HepG2 (cell line): ENCODE measurements around the gene PITPNM2. TPM values are rescaled to one million over a fixed set of nuclear protein-coding genes. Genes with fewer than 3 reads are reported as not detected.
A peak's percentile ranks its signal among the peaks of the same experiment; 100 is the strongest.

Experiments
- ATAC-seq: fragments of 200-7000 bp; cut with Tn5 transposase; 3 replicates; pipeline ENCODE4 v1.9.1; 2020; ENCODE audit warnings: mild to moderate bottlenecking, moderate library complexity
- BruUV-seq: library from RNA; stranded (reverse); fragments of 400-500 nt; replicated peaks from 2 replicates; lab custom pipeline; 2021; lab: Mats Ljungman, UMichigan
- CTCF ChIA-PET: fragments of 300-600 bp; formaldehyde crosslinking; extraction: SDS; loops from one replicate; lab custom pipeline; 2021; ENCODE audit warnings: low total read pairs, inconsistent platforms, low intra/inter-chr PET ratio; lab: Yijun Ruan, JAX
- POLR2A ChIA-PET: fragments of 350-600 bp; sonication (Branson Sonifier 250); formaldehyde crosslinking; loops from one replicate; lab custom pipeline; 2020; ENCODE audit warnings: antibody characterized with exemption, inconsistent platforms; lab: Yijun Ruan, JAX
- DNase-seq: peaks from one replicate; pipeline ENCODE4 v3.0.0-alpha.2; 2015; ENCODE audit warnings: low spot score
- FAIRE-seq: peaks from 3 replicates; lab custom pipeline; 2011; peaks lifted over from hg19 to GRCh38; lab: Jason Lieb, UNC
- H2AFZ ChIP-seq: one replicate; pipeline ENCODE4 v1.6.1; 2011; ENCODE audit warnings: low read length, inconsistent platforms
- H3K27ac ChIP-seq: fragments of 300-600 bp; 3 replicates; pipeline ENCODE4 v1.8.0; 2011; ENCODE audit warnings: mixed run types, mild to moderate bottlenecking, mixed read lengths, low read length, inconsistent platforms; ENCODE audit not compliant: insufficient read depth; ENCODE audit errors: extremely low read length
- H3K27me3 ChIP-seq, 2 experiments: fragments of 200-600 bp in 1 of 2; 2 replicates in 1 of 2; 3 replicates in 1 of 2; pipeline versions ENCODE4 v1.6.0 to v1.8.0; 2011; ENCODE audit warnings: low read length in 2 of 2, mild to moderate bottlenecking in 2 of 2, moderate library complexity in 2 of 2, inconsistent platforms in 1 of 2; ENCODE audit not compliant: insufficient read depth in 2 of 2, control insufficient read depth in 1 of 2
- H3K36me3 ChIP-seq, 2 experiments: fragments of 200-600 bp in 1 of 2; replicated peaks in 1 of 2; 2 replicates in 1 of 2; 3 replicates in 1 of 2; pipeline versions ENCODE4 v1.5.1 to v1.8.0; 2011; ENCODE audit warnings: low read length in 2 of 2, inconsistent platforms in 1 of 2; ENCODE audit not compliant: insufficient read depth in 2 of 2, control insufficient read depth in 1 of 2
- H3K4me1 ChIP-seq: 2 replicates; pipeline ENCODE4 v1.5.1; 2012; ENCODE audit warnings: low read length, inconsistent platforms; ENCODE audit not compliant: insufficient read depth
- H3K4me2 ChIP-seq: 2 replicates; pipeline ENCODE4 v1.6.0; 2011; ENCODE audit warnings: low read depth, low read length, inconsistent platforms
- H3K4me3 ChIP-seq, 3 experiments: fragments of 200-600 bp in 1 of 3; sonication (generic), shearing (Covaris generic) in 1 of 3; replicated peaks in 1 of 3; 2 replicates each; pipeline ENCODE4 v1.5.1; 2011 to 2016; ENCODE audit warnings: low read length in 3 of 3, inconsistent platforms in 2 of 3, low read depth in 2 of 3, mild to moderate bottlenecking in 2 of 3, control low read depth in 1 of 3, mixed read lengths in 1 of 3; ENCODE audit not compliant: insufficient read depth in 1 of 3
- H3K79me2 ChIP-seq: one replicate; pipeline ENCODE4 v1.6.1; 2011; ENCODE audit warnings: low read length, inconsistent platforms; ENCODE audit not compliant: insufficient read depth
- H3K9ac ChIP-seq: 2 replicates; pipeline ENCODE4 v1.6.0; 2011; ENCODE audit warnings: mild to moderate bottlenecking, low read depth, low read length, inconsistent platforms; ENCODE audit not compliant: insufficient read depth
- H3K9me3 ChIP-seq: 2 replicates; pipeline ENCODE4 v1.5.1; 2012; ENCODE audit warnings: mild to moderate bottlenecking, low read length
- H4K20me1 ChIP-seq: 2 replicates; pipeline ENCODE4 v1.6.0; 2011; ENCODE audit warnings: inconsistent platforms, mild to moderate bottlenecking, low read length, moderate library complexity; ENCODE audit not compliant: insufficient read depth
- FOXP1 ChIP-seq, 2 experiments: fragments of 450-650 bp in 1 of 2; IDR thresholded peaks; 2 replicates each; pipeline ENCODE4 v1.6.1; 2017 to 2018; ENCODE audit warnings: antibody characterized with exemption in 1 of 2
- SKI ChIP-seq: fragments of 450-650 bp; IDR thresholded peaks from one replicate; pipeline ENCODE4 v1.6.1; 2018; ENCODE audit warnings: mild to moderate bottlenecking; ENCODE audit not compliant: partially characterized antibody
- TFAP4 ChIP-seq: sonication (generic); IDR thresholded peaks from 2 replicates; pipeline ENCODE4 v1.6.1; 2016; ENCODE audit warnings: low read depth, borderline replicate concordance
- TFDP2 ChIP-seq: sonication (generic); formaldehyde crosslinking; IDR thresholded peaks from 2 replicates; pipeline ENCODE4 v1.4.0; 2020; ENCODE audit warnings: missing genetic modification reagents
- ZNF468 ChIP-seq: sonication (generic); formaldehyde crosslinking; IDR thresholded peaks from 2 replicates; pipeline ENCODE4 v1.8.0; 2022; ENCODE audit warnings: mild to moderate bottlenecking, moderate library complexity, missing genetic modification reagents
- ZNF589 ChIP-seq: sonication (generic); formaldehyde crosslinking; conservative IDR thresholded peaks from 2 replicates; pipeline ENCODE4 v1.8.0; 2022; ENCODE audit warnings: mild to moderate bottlenecking, moderate library complexity, missing genetic modification reagents
- ZNF646 ChIP-seq: sonication (generic); formaldehyde crosslinking; IDR thresholded peaks from 2 replicates; pipeline ENCODE4 v1.9.0; 2021; ENCODE audit warnings: mild to moderate bottlenecking, missing genetic modification reagents
- ZNF768 ChIP-seq: sonication (generic); formaldehyde crosslinking; IDR thresholded peaks from 2 replicates; pipeline ENCODE4 v1.4.0; 2020; ENCODE audit warnings: missing genetic modification reagents
- ZNF792 ChIP-seq: IDR thresholded peaks from 2 replicates; pipeline ENCODE4 v1.6.1; 2016
- WGBS: methylation state at CpG from one replicate; pipeline ENCODE4 v1.1.6; 2017; ENCODE audit warnings: low lambda C conversion rate; 5-methylcytosine and 5-hydroxymethylcytosine counted together
- in situ Hi-C: cut with HindIII; loops from 2 replicates; pipeline ENCODE4 v1.10.0; 2017; ENCODE audit warnings: low pct_unique_long_range_greater_than_20kb; ENCODE audit not compliant: extremely low pct_ligation_motif_present
- intact Hi-C: fragments of 100-400 bp; cut with micrococcal nuclease; formaldehyde crosslinking; loops from one replicate; pipeline ENCODE4 v1.10.0; 2022; ENCODE audit not compliant: unreplicated experiment
- polyA plus RNA-seq, 8 experiments: library from polyadenylated mRNA; depleted of rRNA in 3 of 8; stranded (reverse) in 7 of 8; unstranded in 1 of 8; fragments of >200 nt; fragmentation: Illumina TruSeq in 4 of 8; extraction: Trizol in 4 of 8; gene quantifications; 2 replicates each; pipeline versions ENCODE4 v1.2.1 to v1.2.3, GENCODE V29; 2011 to 2016; ENCODE audit warnings: low read depth in 4 of 8, missing spikeins in 1 of 8, mixed read lengths in 1 of 8; ENCODE audit not compliant: insufficient read depth in 1 of 8
- total RNA-seq, 5 experiments: library from RNA; depleted of rRNA; stranded (reverse); fragments of >200 nt; fragmentation: Illumina TruSeq; extraction: Trizol; gene quantifications; 2 replicates each; pipeline ENCODE4 v1.2.3, GENCODE V29; 2016; ENCODE audit warnings: low read depth in 1 of 5

Gene PITPNM2
- total and polyA plus RNA-seq, 2 of the 13 experiments (the other 11 are each of a cell fraction or from before 2014, with no cell fraction given) = 4.2 to 5.3 TPM

- Histone ChIP-seq H4K20me1 (no peaks in the 10 kb centered on the region), H3K4me1 (peaks cover 12% of the 10 kb centered on the region; the same call in 1 of the 2 replicates), H3K9me3 (no peaks in the 10 kb centered on the region), H2AFZ (no peak overlapping the region), H3K4me2 (no peak overlapping the region), H3K27me3 (no peaks in the 10 kb centered on the region), H3K36me3 (no peaks in the 10 kb centered on the region; a peak in 1 of 5 replicates), H3K27ac (no peak overlapping the region), H3K4me3 (no peak overlapping the region), H3K9ac (no peak overlapping the region), H3K79me2 (no peaks in the 10 kb centered on the region)
- intact Hi-C loops (no loop called here), in situ Hi-C loops (no loop called here)
- ChIA-PET CTCF (no interaction called here), POLR2A (interaction anchor here (0.9 kb wide), 1 partner anchor 16 kb away, joined by 3 read pairs; no protein-coding TSS in a partner anchor)
- TF ChIP-seq ZNF768 (CRISPR knock-in tag) (peak; percentile 71), TFAP4 (no peak)
- no TSS peak for BruUV-seq
- FAIRE-seq (no peak), ATAC-seq (no peak), DNase-seq (no peak)
- 100% methylated on average over 3 of the region's 3 CpGs for WGBS
These were observed 30.3 kb downstream of the PITPNM2 start for GRCh38 chr12:123120452-123121166.

GRCh38 chr12:123119808-123120207 is 31.1 kb downstream of the PITPNM2 start:
- H3K27ac ChIP-seq = no peak overlapping the region
- POLR2A ChIA-PET = no interaction called here
- no peaks in the 10 kb centered on the region for H3K27me3 ChIP-seq
- H3K36me3 ChIP-seq = no peaks in the 10 kb centered on the region; a peak in 1 of 5 replicates
- no peak overlapping the region for H2AFZ ChIP-seq
- H3K4me2 ChIP-seq = no peak overlapping the region
- intact Hi-C loops = no loop called here
- DNase-seq (no peak), FAIRE-seq (no peak), ATAC-seq (no peak)
- no TSS peak for BruUV-seq
- H3K4me3 ChIP-seq = no peak overlapping the region
- CTCF ChIA-PET = no interaction called here
- in situ Hi-C loops = no loop called here
- over 99% methylated on average over 7 of the region's 7 CpGs for WGBS
- H3K79me2 ChIP-seq = no peaks in the 10 kb centered on the region
- H4K20me1 ChIP-seq = no peaks in the 10 kb centered on the region
- H3K9me3 ChIP-seq = no peaks in the 10 kb centered on the region
- peaks cover 16% of the 10 kb centered on the region; the same call in 1 of the 2 replicates for H3K4me1 ChIP-seq
- no peak overlapping the region for H3K9ac ChIP-seq
- no peak for TF ChIP-seq ZNF589 (CRISPR knock-in tag)
- TF ChIP-seq ZNF468 = no peak
- TF ChIP-seq TFDP2 (CRISPR knock-in tag) = no peak
- no peak for TF ChIP-seq ZNF792
- no peak for TF ChIP-seq FOXP1 (IDR thresholded peaks at IDR 0.05)
- no peak for TF ChIP-seq FOXP1 (CRISPR knock-in tag; IDR thresholded peaks at IDR 0.05)
- no peak for TF ChIP-seq SKI
- TF ChIP-seq ZNF646 (CRISPR knock-in tag) = no peak
